ENCODE measurements around the gene PARN. TPM values are rescaled to one million over a fixed set of nuclear protein-coding genes. Genes with fewer than 3 reads are reported as not detected.

Gene PARN
- total and polyA plus RNA-seq, 7 donors: 14.4 to 75.3 (median 33.6) TPM

DNA sequence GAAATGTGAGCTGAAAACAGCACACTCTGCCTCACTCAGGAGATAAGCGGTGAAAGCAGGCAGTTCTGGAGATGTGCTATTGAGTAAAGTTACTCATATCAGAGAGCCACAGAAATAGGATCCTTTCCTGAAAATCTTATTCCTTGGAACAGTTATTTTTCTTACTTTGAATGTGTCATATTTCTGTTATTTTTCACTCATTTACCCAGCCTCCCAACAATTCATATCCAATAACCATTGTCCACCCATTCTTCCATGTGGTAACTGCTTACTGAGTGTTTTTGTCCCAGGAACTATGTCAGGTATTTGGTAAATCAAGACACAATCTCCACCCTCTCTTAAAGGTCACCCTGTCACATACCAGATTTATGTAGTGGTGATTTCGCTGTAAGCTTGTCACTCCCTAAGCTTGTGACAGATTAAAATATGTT lies 144.9 kb downstream of the PARN start:
- 98 to 99% methylated on average over 2 of the region's 2 CpGs for WGBS, 2 donors
- DNase-seq: no peak
- H3K4me1 ChIP-seq: peaks cover 0 to 22% (median 19%) of the 10 kb centered on the region in 4 donors
- intact Hi-C loops (cut with DNase I): loop anchor here (5.0 kb wide), 1 partner anchor 123 kb away; no protein-coding TSS in a partner anchor
- no peaks in the 10 kb centered on the region for H3K27me3 ChIP-seq
- H3K27ac ChIP-seq: no peak overlapping the region
- TF ChIP-seq POLR2AphosphoS5 (IDR thresholded peaks at IDR 0.05): no peak
- TF ChIP-seq, protein P1, sequence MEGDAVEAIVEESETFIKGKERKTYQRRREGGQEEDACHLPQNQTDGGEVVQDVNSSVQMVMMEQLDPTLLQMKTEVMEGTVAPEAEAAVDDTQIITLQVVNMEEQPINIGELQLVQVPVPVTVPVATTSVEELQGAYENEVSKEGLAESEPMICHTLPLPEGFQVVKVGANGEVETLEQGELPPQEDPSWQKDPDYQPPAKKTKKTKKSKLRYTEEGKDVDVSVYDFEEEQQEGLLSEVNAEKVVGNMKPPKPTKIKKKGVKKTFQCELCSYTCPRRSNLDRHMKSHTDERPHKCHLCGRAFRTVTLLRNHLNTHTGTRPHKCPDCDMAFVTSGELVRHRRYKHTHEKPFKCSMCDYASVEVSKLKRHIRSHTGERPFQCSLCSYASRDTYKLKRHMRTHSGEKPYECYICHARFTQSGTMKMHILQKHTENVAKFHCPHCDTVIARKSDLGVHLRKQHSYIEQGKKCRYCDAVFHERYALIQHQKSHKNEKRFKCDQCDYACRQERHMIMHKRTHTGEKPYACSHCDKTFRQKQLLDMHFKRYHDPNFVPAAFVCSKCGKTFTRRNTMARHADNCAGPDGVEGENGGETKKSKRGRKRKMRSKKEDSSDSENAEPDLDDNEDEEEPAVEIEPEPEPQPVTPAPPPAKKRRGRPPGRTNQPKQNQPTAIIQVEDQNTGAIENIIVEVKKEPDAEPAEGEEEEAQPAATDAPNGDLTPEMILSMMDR (IDR thresholded peaks at IDR 0.05): no peak
- no peak for TF ChIP-seq POLR2A (IDR thresholded peaks at IDR 0.05)
- no peak for TF ChIP-seq EP300 (IDR thresholded peaks at IDR 0.05)
- H3K9me3 ChIP-seq: no peaks in the 10 kb centered on the region
- H3K4me3 ChIP-seq: no peak overlapping the region
- H3K36me3 ChIP-seq: peaks cover 0 to 19% (median 0%) of the 10 kb centered on the region in 4 donors

GRCh38 chr16:14483819-14484385 lies 146.2 kb downstream of the PARN start:
- H3K27ac ChIP-seq: no peak overlapping the region
- H3K9me3 ChIP-seq: no peaks in the 10 kb centered on the region
- 95% methylated on average over 6 of the region's 6 CpGs for WGBS, 2 donors
- TF ChIP-seq EP300 (IDR thresholded peaks at IDR 0.05) (no peak), POLR2A (IDR thresholded peaks at IDR 0.05) (no peak), POLR2AphosphoS5 (IDR thresholded peaks at IDR 0.05) (no peak)
- TF ChIP-seq, protein P1 (IDR thresholded peaks at IDR 0.05): no peak
- H3K27me3 ChIP-seq: no peaks in the 10 kb centered on the region
- intact Hi-C loops (cut with DNase I): no loop called here
- peaks cover 0 to 22% (median 19%) of the 10 kb centered on the region in 4 donors for H3K4me1 ChIP-seq
- H3K4me3 ChIP-seq: no peak overlapping the region
- peaks cover 0 to 20% (median 0%) of the 10 kb centered on the region in 4 donors for H3K36me3 ChIP-seq
- no peak for DNase-seq

GRCh38 chr16:14476183-14476582 lies 153.9 kb downstream of the PARN start:
- Histone ChIP-seq H3K27ac (no peak overlapping the region), H3K9me3 (no peaks in the 10 kb centered on the region), H3K4me3 (no peak overlapping the region), H3K36me3 (peaks cover 0 to 17% (median 0%) of the 10 kb centered on the region in 4 donors), H3K27me3 (no peaks in the 10 kb centered on the region), H3K4me1 (no peaks in the 10 kb centered on the region)
- DNase-seq: no peak
- intact Hi-C loops (cut with DNase I): no loop called here
- 89 to 92% methylated on average over 1 of the region's 1 CpG for WGBS, 2 donors
- no peak for TF ChIP-seq POLR2AphosphoS5 (IDR thresholded peaks at IDR 0.05)
- TF ChIP-seq POLR2A (IDR thresholded peaks at IDR 0.05): no peak
- no peak for TF ChIP-seq EP300 (IDR thresholded peaks at IDR 0.05)
- TF ChIP-seq, protein P1 (IDR thresholded peaks at IDR 0.05): no peak

DNA sequence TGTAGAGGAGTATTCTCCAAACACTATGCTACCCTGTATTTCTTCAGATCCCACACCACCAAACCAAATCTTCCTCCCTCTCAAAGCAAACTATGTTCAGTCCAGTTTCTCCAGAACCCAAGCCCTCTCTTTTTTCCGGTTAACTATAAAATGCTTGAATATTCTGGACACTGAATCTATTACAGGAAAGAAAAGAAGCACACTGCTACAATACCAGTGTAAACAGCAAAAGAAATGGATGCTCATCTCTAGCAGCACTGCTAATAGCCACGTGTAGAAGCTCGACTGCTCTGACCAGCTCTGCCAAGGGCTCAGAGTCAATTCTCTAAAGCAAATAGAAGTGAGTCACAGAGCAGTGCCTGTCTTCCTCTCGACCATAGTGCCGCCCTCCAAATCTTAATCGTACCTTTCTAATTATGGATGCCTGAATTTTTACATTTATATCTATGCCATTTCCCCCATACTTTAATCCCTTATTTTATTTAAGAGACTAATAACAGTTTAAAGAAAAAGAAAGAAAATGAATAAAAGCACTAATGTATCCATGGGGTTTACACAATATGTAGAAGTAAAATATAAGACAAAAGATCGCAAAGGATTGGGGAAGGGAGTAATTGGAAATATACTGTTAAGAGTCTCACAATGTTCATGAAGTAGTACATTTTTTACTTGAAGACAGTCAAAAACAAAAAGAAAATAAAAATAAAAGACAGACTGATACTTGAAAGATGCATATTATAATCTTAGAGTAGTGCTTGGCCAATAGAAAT lies 154.5 kb downstream of the PARN start:
- no peaks in the 10 kb centered on the region for H3K27me3 ChIP-seq
- intact Hi-C loops (cut with DNase I): no loop called here
- H3K4me1 ChIP-seq: no peaks in the 10 kb centered on the region
- DNase-seq: no peak
- H3K36me3 ChIP-seq: peaks cover 0 to 13% (median 0%) of the 10 kb centered on the region in 4 donors
- H3K27ac ChIP-seq: no peak overlapping the region
- WGBS, 2 donors: 62 to 80% methylated on average over 7 of the region's 7 CpGs
- no peak for TF ChIP-seq EP300 (IDR thresholded peaks at IDR 0.05)
- TF ChIP-seq, protein P1 (IDR thresholded peaks at IDR 0.05): no peak
- TF ChIP-seq POLR2AphosphoS5 (IDR thresholded peaks at IDR 0.05): no peak
- TF ChIP-seq POLR2A (IDR thresholded peaks at IDR 0.05): no peak
- no peak overlapping the region for H3K4me3 ChIP-seq
- H3K9me3 ChIP-seq: no peaks in the 10 kb centered on the region

All from sigmoid colon (tissue), 7 donors.